NCI-H345 treated with DMSO at 0.1 percent for 48 hours (cell line): Measurements from ENCODE around the gene GNAI3.

Source experiments
- DNase-seq: peaks from one replicate; lab custom pipeline; 2025; ENCODE audit not compliant: unreplicated experiment; lab: John Stamatoyannopoulos, UW

GNAI3 gene

DNA sequence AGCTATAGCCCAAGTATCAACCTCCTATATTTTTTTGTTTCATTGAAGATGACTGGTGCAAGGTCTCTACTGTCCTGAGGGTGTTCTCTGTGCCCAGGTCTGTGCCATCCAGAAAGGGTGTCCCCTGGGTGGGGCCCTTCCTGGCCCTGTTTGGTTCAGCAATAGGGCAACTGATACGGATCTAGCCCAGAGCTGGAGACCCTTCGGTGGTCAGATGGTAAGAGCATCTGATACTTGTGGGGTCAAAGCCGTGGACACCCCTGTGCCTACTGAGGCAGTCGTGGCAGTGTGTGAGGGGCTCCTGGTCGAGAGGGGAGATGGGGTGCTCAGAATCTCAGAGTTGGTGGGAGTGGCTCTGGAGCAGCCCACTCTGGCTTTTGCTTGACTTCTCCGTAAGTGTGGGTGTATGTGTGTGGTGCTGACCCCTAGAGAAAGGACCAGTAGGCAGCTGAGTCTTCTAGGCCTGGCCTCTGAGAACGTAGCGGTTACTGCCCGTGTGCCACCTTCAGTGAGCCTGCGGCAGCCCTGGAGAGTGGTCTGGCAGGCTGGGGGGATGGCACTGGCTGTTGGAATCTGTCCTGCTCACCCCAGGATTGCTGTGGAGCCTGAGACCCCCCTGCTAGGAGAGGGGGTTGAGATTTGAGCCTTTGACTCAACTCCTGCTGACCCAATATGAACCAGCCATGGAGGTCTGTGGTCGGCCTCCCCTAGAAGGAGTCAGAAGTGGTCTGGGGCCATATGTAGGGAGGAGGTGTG lies 73.9 kb downstream of the GNAI3 start:
- DNase-seq, result no peak

DNA sequence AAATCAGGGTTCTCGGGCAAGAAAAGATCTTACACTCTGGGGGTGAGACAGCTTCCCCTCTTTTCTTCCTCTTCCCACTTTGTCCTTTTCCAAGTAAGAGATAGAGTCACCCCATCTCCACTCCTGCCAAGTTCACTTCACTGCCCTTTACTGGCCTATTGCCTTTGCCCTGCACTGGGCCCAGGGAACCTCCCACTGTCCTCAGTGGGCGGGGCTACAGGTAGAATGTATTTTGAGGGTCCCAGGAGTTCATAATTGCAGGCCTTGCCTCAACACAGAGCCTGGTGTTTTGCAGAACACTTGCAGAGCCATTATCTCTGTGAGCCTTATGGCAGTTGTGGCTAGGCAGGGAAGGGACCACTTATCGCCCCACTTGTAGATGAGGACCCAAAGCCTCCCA lies 74.5 kb downstream of the GNAI3 start:
- DNase-seq, result no peak

DNA sequence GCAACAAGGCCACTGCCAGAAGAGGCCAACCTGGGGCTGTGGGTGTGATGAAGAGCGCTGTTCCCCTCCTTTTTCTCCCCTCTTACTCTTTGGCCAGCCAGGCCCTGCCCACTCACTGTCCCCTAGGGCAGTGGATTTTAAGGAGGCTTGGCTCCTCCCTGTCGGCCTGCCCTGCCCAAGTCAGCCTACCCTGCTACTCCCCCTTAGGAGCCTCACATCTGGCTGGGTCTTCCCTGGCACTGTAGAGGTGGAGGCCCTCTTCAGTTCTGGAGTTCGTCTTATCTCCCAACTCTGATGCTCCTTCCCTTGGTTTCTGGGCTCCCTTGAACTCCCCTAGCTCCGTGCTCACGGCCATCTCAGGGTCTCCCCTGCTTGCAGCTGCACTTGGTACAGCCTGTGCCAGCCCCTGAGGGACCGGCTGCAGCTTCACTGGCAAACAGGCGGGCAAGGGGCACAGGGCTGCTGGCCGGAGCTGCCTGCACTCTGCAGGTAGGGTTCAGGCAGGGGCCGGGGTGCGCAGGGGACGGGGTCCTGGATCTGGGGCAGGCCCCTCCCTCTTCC lies 75.3 kb downstream of the GNAI3 start:
- no peak for DNase-seq

DNA sequence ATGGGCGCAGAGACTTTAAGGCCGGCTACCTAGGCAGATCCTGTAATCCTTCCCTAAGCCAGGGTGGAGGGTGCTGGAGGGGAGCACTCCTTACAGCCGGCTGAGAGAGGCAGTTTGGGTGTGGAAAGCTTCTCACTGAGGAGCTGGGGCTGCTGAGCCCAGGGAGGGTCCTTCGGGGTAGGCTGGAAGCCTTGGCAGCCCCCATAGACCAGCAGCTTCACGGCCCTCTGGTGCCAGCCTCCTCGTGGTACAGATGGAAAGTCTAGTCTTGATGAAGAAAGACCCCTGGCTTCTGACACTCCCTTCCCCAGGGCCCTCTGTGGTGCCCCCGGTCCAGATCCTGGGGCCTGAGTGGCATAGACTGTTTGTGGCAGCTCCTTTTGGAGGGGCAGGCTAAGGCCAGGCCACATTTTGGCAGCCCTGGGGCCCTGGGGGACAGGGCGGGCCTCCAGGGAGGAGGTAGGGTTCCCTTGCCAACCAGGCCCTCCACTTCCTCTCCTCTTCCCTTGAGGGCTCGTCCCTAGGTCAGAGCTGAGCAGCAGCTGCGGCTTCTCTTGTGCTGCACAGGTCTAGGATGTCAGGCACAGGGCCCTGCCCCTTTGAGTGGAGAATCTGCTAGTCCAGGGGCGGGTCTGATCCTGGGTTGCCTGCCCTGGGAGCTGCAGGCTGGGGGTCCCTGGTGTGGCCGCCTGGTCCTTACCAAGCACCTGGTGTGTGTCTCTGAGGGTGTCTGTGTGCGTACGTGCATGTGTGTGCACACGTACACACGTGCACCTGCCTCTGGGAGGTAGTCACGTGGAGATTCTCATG lies 76.0 kb downstream of the GNAI3 start:
- DNase-seq, result no peak

DNA sequence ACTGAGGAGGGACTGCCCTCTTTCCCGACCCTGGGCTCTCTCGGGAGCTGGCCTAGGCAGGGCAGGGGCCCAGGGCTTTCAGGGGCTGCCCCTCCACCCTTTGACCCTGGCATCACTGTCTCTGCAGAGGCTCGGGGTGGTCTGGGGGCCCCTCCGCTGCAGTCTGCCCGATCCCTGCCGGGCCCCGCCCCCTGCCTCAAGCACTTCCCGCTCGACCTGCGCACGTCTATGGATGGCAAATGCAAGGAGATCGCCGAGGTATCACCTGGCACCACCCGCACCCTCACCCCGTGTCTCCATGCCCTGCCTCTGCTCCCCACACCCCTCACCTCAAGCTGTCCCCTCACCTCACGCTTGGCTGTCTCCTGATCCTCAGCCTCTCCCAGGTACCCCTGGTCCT lies 76.8 kb downstream of the GNAI3 start:
- DNase-seq, result no peak

DNA sequence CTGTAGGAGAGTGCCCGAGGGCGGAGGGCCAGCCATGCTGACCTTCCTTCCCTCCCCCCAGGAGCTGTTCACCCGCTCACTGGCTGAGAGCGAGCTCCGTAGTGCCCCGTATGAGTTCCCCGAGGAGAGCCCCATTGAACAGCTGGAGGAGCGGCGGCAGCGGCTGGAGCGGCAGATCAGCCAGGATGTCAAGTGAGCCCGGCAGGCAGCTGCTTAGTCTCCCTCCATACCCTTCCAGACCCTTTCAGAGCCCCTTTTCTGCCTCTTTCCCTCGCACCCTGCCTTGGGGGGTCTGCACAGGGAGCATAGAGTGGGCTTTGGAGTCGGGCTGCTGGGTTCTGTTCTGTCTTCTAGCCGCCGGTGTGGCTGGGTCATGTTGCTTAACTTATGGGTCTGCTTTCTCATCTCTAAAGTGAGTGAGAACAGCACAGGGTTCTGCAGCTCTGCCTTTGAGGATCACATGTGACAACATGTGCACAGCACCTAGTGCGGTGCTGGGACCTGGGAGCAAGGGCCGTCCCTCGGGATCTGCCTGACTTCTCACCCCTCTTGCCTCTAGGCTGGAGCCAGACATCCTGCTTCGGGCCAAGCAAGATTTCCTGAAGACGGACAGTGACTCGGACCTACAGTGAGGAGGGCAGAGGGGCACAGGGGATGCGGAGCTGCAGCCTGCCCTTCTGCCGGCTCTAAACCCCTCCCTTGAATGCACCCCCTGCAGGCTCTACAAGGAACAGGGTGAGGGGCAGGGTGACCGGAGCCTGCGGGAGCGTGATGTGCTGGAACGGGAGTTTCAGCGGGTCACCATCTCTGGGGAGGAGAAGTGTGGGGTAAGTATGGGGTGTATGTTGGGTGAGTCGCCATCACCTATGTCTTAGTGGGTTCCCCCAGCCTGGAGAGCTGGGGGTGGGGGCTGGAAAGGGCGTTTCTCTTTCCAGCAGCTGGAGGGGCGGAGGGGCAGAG lies 77.5 kb downstream of the GNAI3 start:
- DNase-seq, result no peak

DNA sequence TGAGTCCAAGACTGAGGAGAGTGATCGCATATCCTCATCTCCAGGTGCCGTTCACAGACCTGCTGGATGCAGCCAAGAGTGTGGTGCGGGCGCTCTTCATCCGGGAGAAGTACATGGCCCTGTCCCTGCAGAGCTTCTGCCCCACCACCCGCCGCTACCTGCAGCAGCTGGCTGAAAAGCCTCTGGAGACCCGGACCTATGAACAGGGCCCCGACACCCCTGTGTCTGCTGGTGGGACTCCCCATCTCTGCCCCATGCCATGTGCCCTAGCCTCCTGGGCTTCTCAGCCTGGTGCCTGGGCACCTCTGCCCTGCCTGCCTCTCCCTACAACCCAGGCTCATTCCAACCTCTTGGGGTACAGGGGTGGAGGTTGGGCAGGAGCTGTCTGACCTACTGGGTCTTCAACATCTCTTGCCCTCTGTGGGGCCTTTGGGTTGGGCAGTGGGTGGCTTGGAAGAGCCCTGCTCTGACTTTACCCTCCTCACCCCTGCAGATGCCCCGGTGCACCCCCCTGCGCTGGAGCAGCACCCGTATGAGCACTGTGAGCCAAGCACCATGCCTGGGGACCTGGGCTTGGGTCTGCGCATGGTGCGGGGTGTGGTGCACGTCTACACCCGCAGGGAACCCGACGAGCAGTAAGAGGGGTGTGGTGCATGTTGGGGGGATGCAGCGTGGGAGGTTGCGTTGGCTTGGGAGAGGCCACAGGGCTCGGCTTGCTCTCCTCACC lies 78.4 kb downstream of the GNAI3 start:
- DNase-seq, result no peak

DNA sequence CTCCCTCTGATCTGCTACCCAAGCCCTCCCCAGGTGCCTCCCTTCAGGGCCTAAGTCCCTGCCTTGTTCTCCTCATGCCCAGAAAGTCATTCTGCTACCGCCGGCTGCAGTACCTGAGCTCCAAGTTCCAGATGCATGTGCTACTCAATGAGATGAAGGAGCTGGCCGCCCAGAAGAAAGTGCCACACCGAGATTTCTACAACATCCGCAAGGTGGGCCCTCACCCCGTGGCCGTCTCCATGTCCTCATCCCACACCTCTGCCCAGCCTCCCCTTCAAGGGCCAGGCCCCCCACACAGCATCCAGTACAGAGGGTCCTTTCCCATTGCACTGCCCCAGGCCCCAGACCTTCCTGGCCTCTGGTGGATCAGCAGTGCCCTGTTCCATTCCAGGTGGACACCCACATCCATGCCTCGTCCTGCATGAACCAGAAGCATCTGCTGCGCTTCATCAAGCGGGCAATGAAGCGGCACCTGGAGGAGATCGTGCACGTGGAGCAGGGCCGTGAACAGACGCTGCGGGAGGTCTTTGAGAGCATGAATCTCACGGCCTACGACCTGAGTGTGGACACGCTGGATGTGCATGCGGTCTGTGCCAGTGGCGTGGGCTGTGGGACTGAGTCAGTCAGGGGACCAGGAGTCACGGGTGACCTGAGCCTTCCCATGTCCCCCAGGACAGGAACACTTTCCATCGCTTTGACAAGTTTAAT lies 79.4 kb downstream of the GNAI3 start:
- no peak for DNase-seq

DNA sequence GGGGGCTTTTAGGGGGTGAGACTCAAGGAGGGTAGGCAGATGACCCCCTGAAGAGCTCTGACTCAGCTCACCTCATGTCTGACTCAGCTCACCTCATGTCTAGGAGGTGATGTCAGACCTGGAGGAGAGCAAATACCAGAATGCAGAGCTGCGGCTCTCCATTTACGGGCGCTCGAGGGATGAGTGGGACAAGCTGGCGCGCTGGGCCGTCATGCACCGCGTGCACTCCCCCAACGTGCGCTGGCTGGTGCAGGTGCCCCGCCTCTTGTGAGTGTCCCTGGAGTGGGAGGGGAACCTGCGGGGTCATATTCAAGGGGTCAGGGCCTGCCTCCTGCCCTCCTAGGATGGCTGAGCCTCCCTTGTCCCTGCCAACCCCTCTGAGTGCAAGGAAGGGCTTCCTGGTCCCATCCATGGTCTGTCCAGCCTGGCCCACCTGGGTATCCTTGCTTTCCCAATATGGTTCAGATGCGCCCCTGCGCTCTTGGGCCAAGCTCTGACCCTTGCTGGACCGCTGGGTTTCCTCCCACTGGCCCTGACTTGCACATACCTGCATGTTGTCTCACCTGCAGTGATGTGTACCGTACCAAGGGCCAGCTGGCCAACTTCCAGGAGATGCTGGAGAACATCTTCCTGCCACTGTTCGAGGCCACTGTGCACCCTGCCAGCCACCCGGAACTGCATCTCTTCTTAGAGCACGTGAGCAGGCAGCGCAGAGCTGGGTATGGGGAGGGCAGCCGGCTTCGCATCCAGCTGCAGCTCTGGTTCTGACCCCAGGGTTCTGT lies 80.3 kb downstream of the GNAI3 start:
- no peak for DNase-seq

DNA sequence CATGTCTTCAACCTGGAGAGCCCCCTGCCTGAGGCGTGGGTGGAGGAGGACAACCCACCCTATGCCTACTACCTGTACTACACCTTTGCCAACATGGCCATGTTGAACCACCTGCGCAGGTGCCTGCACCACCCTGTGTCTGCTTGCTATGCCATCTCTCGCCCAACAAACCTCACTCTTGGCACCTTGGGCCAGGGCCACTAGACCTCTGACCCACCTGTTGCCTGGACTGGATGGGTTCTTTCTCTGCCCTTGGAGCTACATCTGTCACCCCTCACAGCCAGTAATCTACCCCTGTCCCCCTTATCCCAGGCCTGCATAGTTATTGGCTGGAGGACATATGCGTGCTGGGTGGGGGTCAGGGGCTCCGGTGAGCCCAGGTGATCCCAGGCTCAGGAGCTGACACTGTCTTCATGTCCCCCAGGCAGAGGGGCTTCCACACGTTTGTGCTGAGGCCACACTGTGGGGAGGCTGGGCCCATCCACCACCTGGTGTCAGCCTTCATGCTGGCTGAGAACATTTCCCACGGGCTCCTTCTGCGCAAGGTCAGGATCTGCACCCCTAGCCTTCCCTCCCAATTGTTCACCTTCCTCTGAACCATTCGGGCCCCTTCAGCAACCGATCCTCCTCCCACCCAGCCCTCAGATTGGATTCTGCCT lies 81.1 kb downstream of the GNAI3 start:
- no peak for DNase-seq

DNA sequence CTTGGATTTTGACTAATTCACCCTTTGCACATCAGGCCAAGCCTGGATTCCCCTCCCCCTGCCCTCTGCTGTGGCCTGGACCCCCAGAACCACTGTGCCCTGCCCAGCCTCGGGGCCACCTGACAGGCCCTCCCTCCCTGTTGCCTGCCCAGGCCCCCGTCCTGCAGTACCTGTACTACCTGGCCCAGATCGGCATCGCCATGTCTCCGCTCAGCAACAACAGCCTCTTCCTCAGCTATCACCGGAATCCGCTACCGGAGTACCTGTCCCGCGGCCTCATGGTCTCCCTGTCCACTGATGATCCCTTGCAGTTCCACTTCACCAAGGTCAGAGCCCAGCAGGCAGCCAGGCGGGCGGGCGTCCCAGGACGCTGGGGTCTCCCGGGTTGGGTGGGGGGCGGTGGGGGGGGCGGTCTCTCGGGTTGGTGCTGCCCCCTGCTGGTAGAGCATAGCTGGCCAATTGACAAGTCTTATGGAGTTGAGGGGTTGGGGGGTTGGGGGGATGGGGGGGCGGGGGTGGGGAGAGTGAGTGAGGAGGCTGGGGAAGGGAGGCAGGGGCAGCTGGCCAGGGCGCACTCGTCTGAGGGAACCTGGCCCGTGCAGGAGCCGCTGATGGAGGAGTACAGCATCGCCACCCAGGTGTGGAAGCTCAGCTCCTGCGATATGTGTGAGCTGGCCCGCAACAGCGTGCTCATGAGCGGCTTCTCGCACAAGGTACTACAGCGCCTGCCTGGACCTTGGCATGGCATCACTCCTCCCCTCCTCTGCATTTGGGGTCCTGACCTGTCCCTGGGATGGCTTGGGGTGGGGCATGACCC lies 81.9 kb downstream of the GNAI3 start:
- DNase-seq, result no peak

DNA sequence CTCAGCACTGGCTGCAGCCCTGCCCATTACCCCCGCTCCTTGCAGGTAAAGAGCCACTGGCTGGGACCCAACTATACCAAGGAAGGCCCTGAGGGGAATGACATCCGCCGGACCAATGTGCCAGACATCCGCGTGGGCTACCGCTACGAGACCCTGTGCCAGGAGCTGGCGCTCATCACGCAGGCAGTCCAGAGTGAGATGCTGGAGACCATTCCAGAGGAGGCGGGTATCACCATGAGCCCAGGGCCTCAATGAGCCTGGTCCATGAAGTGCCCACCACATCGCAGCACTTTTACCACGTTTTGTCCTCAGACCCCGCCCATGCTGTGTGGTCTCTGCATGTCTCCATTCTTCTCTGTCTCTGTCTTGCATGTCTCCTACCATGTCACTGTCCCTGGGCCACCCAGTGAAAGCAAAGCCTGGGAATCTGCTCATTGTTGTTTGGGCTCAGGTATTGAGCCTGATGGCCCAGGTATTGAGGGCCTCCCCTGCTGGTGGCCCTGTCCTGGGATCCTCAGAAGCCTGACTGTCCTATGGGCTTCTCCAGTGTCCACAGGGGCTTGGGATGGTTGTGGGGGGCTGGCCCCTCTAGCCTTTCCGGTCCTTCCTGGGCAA lies 82.6 kb downstream of the GNAI3 start:
- DNase-seq, result no peak

DNA sequence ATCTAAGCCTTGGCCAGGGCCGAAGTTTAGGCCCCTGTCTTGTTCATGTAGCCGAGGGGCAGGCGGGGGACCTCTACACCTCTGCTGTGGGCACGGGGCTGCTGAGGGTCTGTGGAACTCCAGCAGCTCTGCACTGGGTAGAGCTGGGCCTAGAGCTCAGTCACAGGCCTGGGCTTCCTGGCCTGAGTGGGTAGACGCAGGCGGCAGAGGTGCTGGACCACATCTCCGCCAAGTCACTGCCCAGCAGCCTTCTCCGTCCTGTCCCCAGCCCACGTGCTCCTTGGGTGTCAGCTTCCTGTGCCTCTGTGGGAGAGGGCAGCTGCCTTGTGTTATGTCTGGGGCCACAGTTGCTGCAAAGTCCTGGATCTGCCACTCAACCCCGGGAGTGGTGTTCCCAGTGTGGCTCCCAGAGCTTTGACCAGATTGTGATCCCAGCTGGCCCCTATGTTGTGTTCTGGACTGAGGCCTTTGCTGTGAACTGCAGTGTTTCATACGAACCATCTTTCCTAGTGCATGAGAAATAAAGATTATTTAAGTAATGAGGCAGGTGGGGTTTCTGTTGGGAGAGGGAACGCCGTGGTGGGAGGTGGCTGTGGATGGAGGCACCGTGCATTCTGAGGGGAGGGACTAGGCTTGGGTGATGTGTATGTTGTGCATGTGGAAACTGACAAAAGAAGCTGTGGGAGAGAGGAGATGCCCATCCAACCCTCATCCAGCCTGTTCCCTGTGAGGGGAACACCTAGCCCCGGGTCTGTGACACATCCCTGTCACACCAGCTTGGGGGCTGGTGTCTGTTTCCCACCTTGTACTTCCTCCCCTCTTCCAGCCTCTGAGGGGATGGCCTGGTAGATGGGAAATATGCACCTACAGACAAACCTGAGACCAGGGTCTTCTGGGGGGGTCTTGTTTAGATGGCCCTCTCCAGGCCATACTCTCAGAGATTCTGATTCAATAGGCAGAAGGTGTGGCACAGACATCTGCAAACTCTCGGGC lies 83.4 kb downstream of the GNAI3 start:
- DNase-seq, result no peak

DNA sequence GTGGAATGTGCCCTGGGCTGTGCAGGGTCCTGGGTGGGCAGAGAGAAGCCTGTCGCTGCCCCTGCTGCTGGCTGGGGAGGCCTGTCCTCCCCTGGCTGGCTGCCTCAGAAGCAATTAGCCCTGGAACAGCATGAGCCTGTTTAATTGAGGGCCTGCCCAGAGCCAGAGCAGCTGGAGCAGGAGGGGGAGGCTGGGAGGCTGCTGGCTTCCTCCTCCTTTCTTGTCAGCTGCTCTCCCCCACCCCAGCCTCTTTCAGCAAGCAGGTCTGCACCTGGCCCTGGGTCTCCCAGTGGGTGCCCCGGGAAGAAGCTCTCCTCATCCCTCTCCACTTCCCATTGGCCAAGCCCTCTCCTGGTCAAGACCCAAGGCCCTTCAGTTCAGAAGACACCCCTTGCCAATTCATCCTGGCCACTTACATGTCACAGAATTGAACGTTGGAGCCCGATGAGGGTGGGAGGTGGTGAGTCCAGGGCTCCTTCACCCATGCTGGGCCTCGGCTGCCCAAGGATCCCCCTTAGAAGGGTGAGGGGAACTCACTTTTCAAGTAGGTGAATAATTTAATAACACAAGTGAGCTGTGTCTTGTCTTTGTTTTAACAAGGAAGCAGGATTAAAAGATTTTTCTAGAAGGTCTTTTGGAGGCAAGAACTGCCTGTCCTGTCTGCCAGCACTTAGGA lies 84.4 kb downstream of the GNAI3 start:
- DNase-seq, result peak; percentile 71

DNA sequence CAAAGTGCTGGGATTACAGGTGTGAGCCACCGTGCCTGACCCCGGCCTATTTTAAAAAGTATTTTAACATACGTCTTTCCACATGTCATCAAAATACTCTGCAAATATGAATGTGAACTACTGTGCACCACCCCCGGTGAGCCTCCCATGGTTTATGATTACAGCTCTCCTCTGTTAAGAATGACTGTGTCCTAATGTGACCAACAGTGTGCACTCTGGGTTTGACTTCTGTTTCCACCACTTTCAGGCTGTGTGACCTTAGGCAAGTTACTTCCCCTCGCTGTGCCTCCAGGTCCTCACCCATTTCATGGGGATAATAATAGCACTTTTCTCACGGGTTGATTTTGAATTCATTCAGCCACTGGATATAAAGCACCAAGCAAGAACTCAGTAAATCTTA lies 85.9 kb downstream of the GNAI3 start:
- no peak for DNase-seq
